NT2/D1 (cell line): ENCODE data around the gene RIOK1.

ENCODE experiments used
- YY1 ChIP-seq: IDR thresholded peaks from 2 replicates; pipeline ENCODE4 v1.6.1; 2011; ENCODE audit not compliant: insufficient read length, insufficient read depth
- ZNF274 ChIP-seq: IDR thresholded peaks from 2 replicates; pipeline ENCODE4 v1.6.1; 2011; ENCODE audit warnings: mild to moderate bottlenecking, low read depth, low read length

- no peak for TF ChIP-seq ZNF274
- TF ChIP-seq YY1 = no peak
Observed at GRCh38 chr6:7446619-7447325, 57.2 kb downstream of the RIOK1 start.
